Natural killer cell (primary cell): ENCODE results near the gene CYB5R3. TPM values are rescaled to one million over a fixed set of nuclear protein-coding genes. Genes with fewer than 3 reads are reported as not detected.
A peak's percentile ranks its signal among the peaks of the same experiment; 100 is the strongest.
"Not testable (repeated sequence)": the region's sequence is repeated elsewhere in the genome, so short reads cannot be mapped to it uniquely, and the experiment has no call there.

Experiments used
- ATAC-seq, 3 donors: fragments of 150-1000 bp in 2 of 3; fragments of 200-7000 bp in 1 of 3; cut with Tn5 transposase; 1 replicate in 1 of 3; 2 replicates in 2 of 3; pipeline ENCODE4 v1.10.0; 2021; ENCODE audit warnings: mild to moderate bottlenecking in 2 of 3, moderate library complexity in 2 of 3
- DNase-seq, 2 donors: peaks; one replicate each; pipeline versions ENCODE4 v3.0.0 to v3.0.0-alpha.2; 2013 to 2021; ENCODE audit warnings: mixed read lengths in 1 of 2
- H3K27ac ChIP-seq: one replicate; pipeline ENCODE4 v1.5.1; 2013; ENCODE audit warnings: mild to moderate bottlenecking, low read length
- H3K27me3 ChIP-seq: one replicate; pipeline ENCODE4 v1.6.1; 2013; ENCODE audit warnings: low read length; ENCODE audit not compliant: control insufficient read depth, insufficient read depth
- H3K36me3 ChIP-seq: one replicate; pipeline ENCODE4 v1.6.1; 2013; ENCODE audit warnings: low read length; ENCODE audit not compliant: control insufficient read depth, insufficient read depth
- H3K4me1 ChIP-seq: one replicate; pipeline ENCODE4 v1.6.1; 2013; ENCODE audit warnings: low read length; ENCODE audit not compliant: control insufficient read depth, insufficient read depth
- H3K4me3 ChIP-seq: one replicate; pipeline ENCODE4 v1.5.1; 2013; ENCODE audit warnings: low read length
- H3K9me3 ChIP-seq: one replicate; pipeline ENCODE4 v1.6.1; 2013; ENCODE audit warnings: low read length; ENCODE audit not compliant: control insufficient read depth, insufficient read depth
- H3K27ac Mint-ChIP-seq, 2 donors: one replicate each; pipeline ENCODE4 v1.8.0; 2022; ENCODE audit warnings: mild to moderate bottlenecking in 2 of 2, mixed read lengths in 2 of 2, moderate library complexity in 1 of 2
- H3K27me3 Mint-ChIP-seq, 2 donors: one replicate each; pipeline ENCODE4 v1.8.0; 2022; ENCODE audit warnings: low read depth in 2 of 2, mixed read lengths in 2 of 2
- H3K36me3 Mint-ChIP-seq: one replicate; pipeline ENCODE4 v1.8.0; 2022; ENCODE audit warnings: mixed read lengths
- H3K4me1 Mint-ChIP-seq, 2 donors: one replicate each; pipeline ENCODE4 v1.8.0; 2022; ENCODE audit warnings: mixed read lengths in 2 of 2
- H3K4me3 Mint-ChIP-seq: one replicate; pipeline ENCODE4 v1.8.0; 2022; ENCODE audit warnings: mild to moderate bottlenecking, moderate library complexity, mixed read lengths
- H3K9me3 Mint-ChIP-seq, 2 donors: one replicate each; pipeline ENCODE4 v1.8.0; 2022; ENCODE audit warnings: mixed read lengths in 2 of 2
- WGBS: methylation state at CpG from one replicate; pipeline ENCODE4 v1.1.7; 2013; ENCODE audit warnings: missing lambda C conversion rate; ENCODE audit not compliant: insufficient coverage; 5-methylcytosine and 5-hydroxymethylcytosine counted together
- intact Hi-C: fragments of 100-400 bp; cut with micrococcal nuclease; formaldehyde crosslinking; loops from one replicate; pipeline ENCODE4 v1.14.2; 2022
- total RNA-seq, 4 donors: library from RNA; stranded (reverse); fragments of 120-200 nt in 1 of 4; gene quantifications; one replicate each; pipeline versions ENCODE4 v1.2.3 to v1.2.4, GENCODE V29; 2013 to 2022
- TF ChIP-seq, protein P1 (sequence below): fragments of 200-600 bp; IDR thresholded peaks from one replicate; pipeline ENCODE4 v1.8.0; 2022; ENCODE audit warnings: antibody characterized with exemption

The CYB5R3 gene
- total RNA-seq, 3 donors from 2014 or later (not counting 1 experiment from before 2014, with no cell fraction given), result 55.7 to 72.6 (median 68.0) TPM

DNA sequence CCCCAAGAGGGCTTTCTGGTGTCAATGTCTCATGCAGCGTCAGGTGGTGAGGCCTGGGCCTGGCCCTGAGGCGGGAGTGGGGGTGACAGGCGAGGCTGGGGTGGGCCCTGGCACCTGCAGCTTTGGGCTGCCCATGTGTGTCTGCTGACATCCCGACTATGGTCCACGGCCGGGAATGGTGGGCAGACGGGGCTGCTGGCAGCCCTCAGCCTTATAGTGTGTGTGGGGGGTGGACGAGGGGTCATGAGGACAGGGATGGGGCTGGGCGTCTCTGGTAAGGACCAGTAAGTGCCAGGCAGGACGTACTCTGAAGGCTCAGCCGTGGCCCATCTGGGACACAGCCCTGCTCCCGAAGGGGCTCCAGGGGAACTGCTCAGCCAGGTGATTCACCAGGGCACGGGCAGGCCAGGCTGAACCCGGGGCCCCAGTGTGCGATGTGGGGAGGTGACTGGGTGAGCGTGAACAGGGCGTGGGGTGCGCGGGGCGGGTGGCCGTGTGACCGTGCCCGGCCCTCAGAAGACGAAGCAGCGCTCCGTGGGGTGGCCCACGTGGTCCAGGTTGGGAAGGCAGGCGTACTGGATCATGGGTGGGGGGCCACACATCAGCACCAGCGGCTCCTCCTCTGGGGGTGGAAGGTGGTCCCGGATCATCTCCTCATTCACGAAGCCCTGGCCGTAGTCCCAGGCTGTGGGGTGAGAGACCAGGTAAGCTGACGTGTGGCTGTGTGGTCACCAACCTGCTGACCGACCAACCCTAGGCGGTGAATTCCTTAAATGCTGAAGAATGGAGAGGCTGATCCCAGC is 29.7 kb downstream of the CYB5R3 start:
- H3K4me1 Mint-ChIP-seq, result peaks cover 18 to 25% of the 10 kb centered on the region in 2 donors

DNA sequence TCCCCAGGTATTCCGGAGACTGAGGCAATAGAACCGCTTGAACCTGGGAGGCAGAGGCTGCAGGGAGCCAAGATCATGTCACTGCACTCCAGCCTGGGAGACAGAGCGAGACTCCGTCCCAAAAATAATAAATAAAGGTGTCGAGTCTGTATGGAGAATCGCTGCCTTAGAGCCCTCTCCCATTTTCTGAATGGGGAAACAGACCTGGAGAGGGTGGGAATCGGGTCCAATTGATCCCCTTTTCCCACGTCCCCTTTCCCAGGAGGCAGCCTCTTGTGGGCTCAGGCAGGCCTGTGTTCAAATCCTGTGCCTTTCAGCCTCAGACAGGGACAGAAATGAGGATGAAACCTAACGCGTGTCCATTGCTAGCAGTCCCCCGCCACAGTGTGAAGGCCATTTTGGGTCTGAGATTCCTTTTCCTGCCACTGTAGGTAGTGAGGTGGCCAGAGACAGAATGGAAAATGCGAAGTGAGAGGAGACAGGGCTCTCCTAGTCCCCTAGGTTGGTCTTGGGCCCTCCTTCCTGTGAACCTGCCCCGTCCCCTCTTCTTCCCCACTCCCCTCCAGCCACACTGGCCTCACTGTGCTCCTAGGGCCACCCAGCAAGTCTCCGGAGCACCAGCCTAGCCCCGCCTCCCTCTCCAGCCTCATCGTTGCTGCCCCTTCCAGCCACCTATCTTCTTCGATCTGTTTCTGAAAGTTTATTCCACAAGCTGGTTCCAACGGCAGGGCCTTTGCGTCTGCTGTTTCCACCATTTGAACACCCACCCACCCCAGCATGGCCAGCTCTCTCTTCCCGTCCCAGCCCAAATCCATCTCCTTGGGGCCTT is 31.8 kb downstream of the CYB5R3 start:
- no peaks in the 10 kb centered on the region for H3K27me3 ChIP-seq
- no peak for ATAC-seq
- peaks cover 7% of the 10 kb centered on the region for H3K36me3 ChIP-seq
- H3K27ac ChIP-seq, result no peak overlapping the region
- DNase-seq, result no peak
- peaks cover 30% of the 10 kb centered on the region for H3K4me1 ChIP-seq
- H3K27ac Mint-ChIP-seq, result peak overlapping the region in 1 of 2 donors; percentile 100
- H3K9me3 ChIP-seq, result no peaks in the 10 kb centered on the region
- H3K4me3 Mint-ChIP-seq, result no peak overlapping the region
- peaks cover 33 to 42% of the 10 kb centered on the region in 2 donors for H3K4me1 Mint-ChIP-seq
- no peaks in the 10 kb centered on the region for H3K36me3 Mint-ChIP-seq
- no peaks in the 10 kb centered on the region for H3K27me3 Mint-ChIP-seq
- WGBS, result 85% methylated on average over 20 of the region's 20 CpGs
- intact Hi-C loops, result loop anchor here (5.0 kb wide), 1 partner anchor 570 kb away; the partner anchor contains the start of gene TTLL12
- no peaks in the 10 kb centered on the region for H3K9me3 Mint-ChIP-seq
- no peak overlapping the region for H3K4me3 ChIP-seq
- TF ChIP-seq, protein P1, sequence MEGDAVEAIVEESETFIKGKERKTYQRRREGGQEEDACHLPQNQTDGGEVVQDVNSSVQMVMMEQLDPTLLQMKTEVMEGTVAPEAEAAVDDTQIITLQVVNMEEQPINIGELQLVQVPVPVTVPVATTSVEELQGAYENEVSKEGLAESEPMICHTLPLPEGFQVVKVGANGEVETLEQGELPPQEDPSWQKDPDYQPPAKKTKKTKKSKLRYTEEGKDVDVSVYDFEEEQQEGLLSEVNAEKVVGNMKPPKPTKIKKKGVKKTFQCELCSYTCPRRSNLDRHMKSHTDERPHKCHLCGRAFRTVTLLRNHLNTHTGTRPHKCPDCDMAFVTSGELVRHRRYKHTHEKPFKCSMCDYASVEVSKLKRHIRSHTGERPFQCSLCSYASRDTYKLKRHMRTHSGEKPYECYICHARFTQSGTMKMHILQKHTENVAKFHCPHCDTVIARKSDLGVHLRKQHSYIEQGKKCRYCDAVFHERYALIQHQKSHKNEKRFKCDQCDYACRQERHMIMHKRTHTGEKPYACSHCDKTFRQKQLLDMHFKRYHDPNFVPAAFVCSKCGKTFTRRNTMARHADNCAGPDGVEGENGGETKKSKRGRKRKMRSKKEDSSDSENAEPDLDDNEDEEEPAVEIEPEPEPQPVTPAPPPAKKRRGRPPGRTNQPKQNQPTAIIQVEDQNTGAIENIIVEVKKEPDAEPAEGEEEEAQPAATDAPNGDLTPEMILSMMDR, result no peak

More for the DNA sequence above, 29.7 kb downstream of the CYB5R3 start:
- no peak overlapping the region for H3K27ac ChIP-seq
- peaks cover 22% of the 10 kb centered on the region for H3K4me1 ChIP-seq
- TF ChIP-seq, protein P1, result no peak
- no peaks in the 10 kb centered on the region for H3K9me3 Mint-ChIP-seq
- intact Hi-C loops, result loop anchor here (5.0 kb wide), 1 partner anchor 568 kb away; the partner anchor contains the start of gene TTLL12
- H3K36me3 ChIP-seq, result peaks cover 15% of the 10 kb centered on the region
- H3K9me3 ChIP-seq, result no peaks in the 10 kb centered on the region
- H3K27me3 Mint-ChIP-seq, result no peaks in the 10 kb centered on the region
- H3K27me3 ChIP-seq, result no peaks in the 10 kb centered on the region
- 96% methylated on average over 35 of the region's 35 CpGs for WGBS
- H3K4me3 Mint-ChIP-seq, result no peak overlapping the region
- H3K4me3 ChIP-seq, result no peak overlapping the region
- DNase-seq, result no peak
- ATAC-seq, result no peak
- H3K36me3 Mint-ChIP-seq, result no peaks in the 10 kb centered on the region
- peak overlapping the region; percentile 46 to 71 for H3K27ac Mint-ChIP-seq

DNA sequence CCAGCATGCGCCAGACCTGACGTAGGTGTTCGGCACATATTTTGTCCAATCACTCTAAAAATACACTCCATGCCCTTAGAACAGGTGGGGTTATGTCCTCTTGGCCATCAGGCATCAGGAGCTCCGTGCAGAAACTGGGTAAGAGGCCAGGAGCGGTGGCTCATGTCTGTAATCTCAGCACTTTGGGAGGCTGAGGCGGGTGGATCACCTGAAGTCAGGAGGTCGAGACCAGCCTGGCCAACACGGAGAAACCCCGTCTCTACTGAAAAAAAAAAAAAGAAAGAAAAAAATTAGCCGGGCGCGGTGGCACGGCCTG is 33.4 kb downstream of the CYB5R3 start:
- H3K36me3 Mint-ChIP-seq, H3K9me3 ChIP-seq, ATAC-seq, DNase-seq, H3K27me3 ChIP-seq, H3K9me3 Mint-ChIP-seq, H3K27me3 Mint-ChIP-seq: not testable (repeated sequence)
- H3K4me1 Mint-ChIP-seq, result peaks cover 34 to 42% of the 10 kb centered on the region in 2 donors
- WGBS, result 8% methylated on average over 13 of the region's 13 CpGs
- peak overlapping the region; percentile 100 for H3K27ac Mint-ChIP-seq
- intact Hi-C loops, result loop anchor here (2.0 to 5.0 kb wide), 2 partner anchors 33 to 571 kb away; partner anchors contain the start of genes CYB5R3 and TTLL12
- H3K27ac ChIP-seq, result peak overlapping the region; percentile 84
- H3K4me3 ChIP-seq, result peak overlapping the region; percentile 22
- H3K4me1 ChIP-seq, result peaks cover 37% of the 10 kb centered on the region
- H3K4me3 Mint-ChIP-seq, result peak overlapping the region; percentile 97
- peaks cover 11% of the 10 kb centered on the region for H3K36me3 ChIP-seq
